Chondrocyte (in vitro differentiated cells): ENCODE results near the gene RPUSD3. TPM values are rescaled to one million over a fixed set of nuclear protein-coding genes. Genes with fewer than 3 reads are reported as not detected.

ENCODE experiments used
- DNase-seq: peaks from one replicate; pipeline ENCODE4 v3.0.0; 2021; ENCODE audit warnings: mixed read lengths, low spot score
- H3K27ac Mint-ChIP-seq: one replicate; pipeline ENCODE4 v1.8.0; 2021; ENCODE audit warnings: mild to moderate bottlenecking, moderate library complexity, mixed read lengths; ENCODE audit not compliant: unreplicated experiment
- H3K27me3 Mint-ChIP-seq: 2 replicates; pipeline ENCODE4 v1.8.0; 2021; ENCODE audit warnings: low read depth, mixed read lengths
- H3K36me3 Mint-ChIP-seq: 2 replicates; pipeline ENCODE4 v1.8.0; 2021; ENCODE audit warnings: low read depth, mixed read lengths
- H3K4me1 Mint-ChIP-seq: 2 replicates; pipeline ENCODE4 v1.8.0; 2021; ENCODE audit warnings: low read depth, mild to moderate bottlenecking, mixed read lengths
- H3K4me3 Mint-ChIP-seq: one replicate; pipeline ENCODE4 v1.8.0; 2021; ENCODE audit warnings: mild to moderate bottlenecking, moderate library complexity, mixed read lengths; ENCODE audit not compliant: unreplicated experiment
- H3K9me3 Mint-ChIP-seq: 2 replicates; pipeline ENCODE4 v1.8.0; 2021; ENCODE audit warnings: low read depth, mixed read lengths
- long read RNA-seq: library from polyadenylated mRNA; stranded (forward); transcript quantifications from one replicate; pipeline ENCODE4 v2.0.0, GENCODE V29; 2021
- total RNA-seq: library from RNA; stranded (reverse); gene quantifications from 3 replicates; pipeline ENCODE4 v1.2.1, GENCODE V29; 2021
- TF ChIP-seq, protein P1 (sequence below): fragments of 200-600 bp; sonication (generic); IDR thresholded peaks from 2 replicates; pipeline ENCODE4 v1.5.0; 2021; ENCODE audit warnings: antibody characterized with exemption, mild to moderate bottlenecking, moderate library complexity

RPUSD3 gene, protein sequence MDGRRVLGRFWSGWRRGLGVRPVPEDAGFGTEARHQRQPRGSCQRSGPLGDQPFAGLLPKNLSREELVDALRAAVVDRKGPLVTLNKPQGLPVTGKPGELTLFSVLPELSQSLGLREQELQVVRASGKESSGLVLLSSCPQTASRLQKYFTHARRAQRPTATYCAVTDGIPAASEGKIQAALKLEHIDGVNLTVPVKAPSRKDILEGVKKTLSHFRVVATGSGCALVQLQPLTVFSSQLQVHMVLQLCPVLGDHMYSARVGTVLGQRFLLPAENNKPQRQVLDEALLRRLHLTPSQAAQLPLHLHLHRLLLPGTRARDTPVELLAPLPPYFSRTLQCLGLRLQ
- 26.9 to 31.4 TPM (median 27.7 TPM) in 3 replicates for total RNA-seq
- long read RNA-seq, transcript RPUSD3-201 (9 exons, 1,225 nt), result major isoform, 45 of 61 reads
- long read RNA-seq, transcript RPUSD3-216 (4 exons, 2,491 nt), result minor isoform, 7 of 61 reads
- long read RNA-seq, partial matches to known transcripts, result 0 of 61 reads
- long read RNA-seq, other reads (novel, unspliced or antisense), result 9 of 61 reads

DNA sequence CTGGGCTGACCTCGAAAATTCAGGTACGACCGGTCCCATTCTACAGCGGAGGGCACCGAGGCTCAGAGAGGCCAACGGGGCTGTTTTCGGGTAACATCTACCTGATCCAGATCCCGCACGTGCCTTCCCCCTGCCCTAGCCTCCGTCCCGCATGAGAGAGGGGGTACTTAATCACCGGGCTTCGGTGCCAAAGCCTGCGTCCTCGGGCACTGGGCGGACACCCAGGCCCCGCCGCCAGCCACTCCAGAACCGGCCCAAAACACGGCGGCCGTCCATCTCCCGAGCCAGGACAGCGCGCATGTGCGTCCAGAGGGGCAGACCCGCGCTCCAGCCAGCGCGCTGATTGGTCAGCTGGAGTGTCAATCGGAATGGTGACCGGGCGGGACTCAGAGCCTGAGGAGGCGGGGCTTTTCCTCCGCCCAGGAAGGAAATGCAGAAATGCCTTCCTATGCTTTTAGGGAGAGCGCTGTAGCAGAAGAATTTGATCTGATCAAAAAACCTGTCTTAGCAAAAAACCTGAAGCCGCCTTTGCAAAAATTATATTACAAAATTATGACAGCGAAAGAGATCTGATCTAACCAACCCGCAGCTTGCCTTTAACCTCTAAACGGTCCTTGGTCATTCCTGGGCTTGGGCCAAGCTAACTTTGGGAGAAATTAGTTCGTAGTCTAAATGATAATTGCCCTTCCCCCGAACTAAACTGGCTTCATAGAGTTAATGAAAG, at the start of gene RPUSD3:
TSS of gene RPUSD3 (minus strand) at position 294 of the 724 bp plus-strand sequence. CDS start at position 276, 18 bp downstream.
- TF ChIP-seq, protein P1, sequence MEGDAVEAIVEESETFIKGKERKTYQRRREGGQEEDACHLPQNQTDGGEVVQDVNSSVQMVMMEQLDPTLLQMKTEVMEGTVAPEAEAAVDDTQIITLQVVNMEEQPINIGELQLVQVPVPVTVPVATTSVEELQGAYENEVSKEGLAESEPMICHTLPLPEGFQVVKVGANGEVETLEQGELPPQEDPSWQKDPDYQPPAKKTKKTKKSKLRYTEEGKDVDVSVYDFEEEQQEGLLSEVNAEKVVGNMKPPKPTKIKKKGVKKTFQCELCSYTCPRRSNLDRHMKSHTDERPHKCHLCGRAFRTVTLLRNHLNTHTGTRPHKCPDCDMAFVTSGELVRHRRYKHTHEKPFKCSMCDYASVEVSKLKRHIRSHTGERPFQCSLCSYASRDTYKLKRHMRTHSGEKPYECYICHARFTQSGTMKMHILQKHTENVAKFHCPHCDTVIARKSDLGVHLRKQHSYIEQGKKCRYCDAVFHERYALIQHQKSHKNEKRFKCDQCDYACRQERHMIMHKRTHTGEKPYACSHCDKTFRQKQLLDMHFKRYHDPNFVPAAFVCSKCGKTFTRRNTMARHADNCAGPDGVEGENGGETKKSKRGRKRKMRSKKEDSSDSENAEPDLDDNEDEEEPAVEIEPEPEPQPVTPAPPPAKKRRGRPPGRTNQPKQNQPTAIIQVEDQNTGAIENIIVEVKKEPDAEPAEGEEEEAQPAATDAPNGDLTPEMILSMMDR, result no peak
- Mint-ChIP-seq H3K4me3 (peak within 1 kb of the TSS; percentile 97), H3K9me3 (no peaks in the 10 kb centered on the region), H3K36me3 (peaks cover 14% of the 10 kb centered on the region), H3K27ac (peak within 1 kb of the TSS; percentile 89), H3K27me3 (no peaks in the 10 kb centered on the region), H3K4me1 (peaks cover 22% of the 10 kb centered on the region)
- peak; percentile 98 for DNase-seq

- Mint-ChIP-seq H3K9me3 (no peaks in the 10 kb centered on the region), H3K36me3 (peaks cover 11% of the 10 kb centered on the region), H3K27me3 (no peaks in the 10 kb centered on the region), H3K27ac (peak overlapping the region; percentile 96), H3K4me1 (peaks cover 37% of the 10 kb centered on the region), H3K4me3 (peak overlapping the region; percentile 97)
- DNase-seq, result no peak
- TF ChIP-seq, protein P1, result no peak
Observed at GRCh38 chr3:9891072-9891622, 47.3 kb upstream of the RPUSD3 start.

GRCh38 chr3:9890249-9891071, 46.7 kb upstream of the RPUSD3 start, which contains the start of gene JAGN1:
Gene JAGN1 (plus strand): TSS chr3:9890610. CDS start chr3:9890723, 113 bp downstream.
- TF ChIP-seq, protein P1, result peak; percentile 15
- Mint-ChIP-seq H3K27me3 (no peaks in the 10 kb centered on the region), H3K36me3 (peaks cover 11% of the 10 kb centered on the region), H3K4me1 (peaks cover 37% of the 10 kb centered on the region), H3K4me3 (peak within 1 kb of the TSS; percentile 97), H3K27ac (peak within 1 kb of the TSS; percentile 96), H3K9me3 (no peaks in the 10 kb centered on the region)
- peak; percentile 94 for DNase-seq

- H3K27me3 Mint-ChIP-seq, result no peaks in the 10 kb centered on the region
- no peaks in the 10 kb centered on the region for H3K9me3 Mint-ChIP-seq
- DNase-seq, result no peak
- no peak overlapping the region for H3K4me3 Mint-ChIP-seq
- H3K36me3 Mint-ChIP-seq, result peaks cover 8% of the 10 kb centered on the region
- TF ChIP-seq, protein P1, result no peak
- no peak overlapping the region for H3K27ac Mint-ChIP-seq
- peaks cover 33% of the 10 kb centered on the region for H3K4me1 Mint-ChIP-seq
Observed at GRCh38 chr3:9889405-9889804, 45.6 kb upstream of the RPUSD3 start.
